Liver (tissue), 9 donors: ENCODE results near the gene SKAP1. TPM values are rescaled to one million over a fixed set of nuclear protein-coding genes. Genes with fewer than 3 reads are reported as not detected.

Source experiments
- DNase-seq: peaks from one replicate; pipeline ENCODE4 v3.0.0-alpha.2; 2017; ENCODE audit warnings: low spot score
- H3K27ac ChIP-seq, 2 donors: one replicate each; pipeline ENCODE4 v1.7.0; 2013; ENCODE audit warnings: inconsistent platforms in 2 of 2, low read length in 2 of 2, control low read depth in 1 of 2, low read depth in 1 of 2, mild to moderate bottlenecking in 1 of 2
- H3K27me3 ChIP-seq, 4 donors: one replicate each; pipeline versions ENCODE4 v1.6.1 to v1.7.0; 2013; ENCODE audit warnings: low read length in 3 of 4, inconsistent platforms in 1 of 4, mild to moderate bottlenecking in 1 of 4, moderate library complexity in 1 of 4; ENCODE audit not compliant: control insufficient read depth in 4 of 4, insufficient read depth in 4 of 4
- H3K36me3 ChIP-seq, 4 donors: one replicate each; pipeline versions ENCODE4 v1.6.1 to v1.7.0; 2013; ENCODE audit warnings: low read length in 3 of 4, mild to moderate bottlenecking in 3 of 4, low read depth in 1 of 4, moderate library complexity in 1 of 4; ENCODE audit not compliant: control insufficient read depth in 4 of 4, insufficient read depth in 3 of 4
- H3K4me1 ChIP-seq, 4 donors: one replicate each; pipeline versions ENCODE4 v1.6.1 to v1.7.0; 2013; ENCODE audit warnings: low read length in 3 of 4, mild to moderate bottlenecking in 3 of 4, moderate library complexity in 1 of 4; ENCODE audit not compliant: control insufficient read depth in 4 of 4, insufficient read depth in 4 of 4
- H3K4me3 ChIP-seq, 3 donors: one replicate each; pipeline versions ENCODE4 v1.6.1 to v1.7.0; 2013; ENCODE audit warnings: low read length in 3 of 3, control low read depth in 1 of 3, low read depth in 1 of 3, mild to moderate bottlenecking in 1 of 3
- H3K9ac ChIP-seq, 2 donors: one replicate each; pipeline ENCODE4 v1.7.0; 2013; ENCODE audit warnings: low read length in 2 of 2, mild to moderate bottlenecking in 2 of 2, moderate library complexity in 2 of 2, control low read depth in 1 of 2, low read depth in 1 of 2
- H3K9me3 ChIP-seq, 4 donors: one replicate each; pipeline versions ENCODE4 v1.6.1 to v1.7.0; 2013; ENCODE audit warnings: low read length in 3 of 4; ENCODE audit not compliant: control insufficient read depth in 4 of 4
- EGR1 ChIP-seq, 2 donors: IDR thresholded peaks; 2 replicates each; pipeline ENCODE4 v1.6.1; 2016 to 2018; ENCODE audit warnings: antibody characterized with exemption in 2 of 2, low read depth in 2 of 2
- FOXA1 ChIP-seq: IDR thresholded peaks from 2 replicates; pipeline ENCODE4 v1.6.1; 2016; ENCODE audit warnings: antibody characterized with exemption
- FOXA2 ChIP-seq: IDR thresholded peaks from 2 replicates; pipeline ENCODE4 v1.6.1; 2016; ENCODE audit warnings: antibody characterized with exemption
- GABPA ChIP-seq, 2 donors: IDR thresholded peaks in 1 of 2; conservative IDR thresholded peaks in 1 of 2; 2 replicates each; pipeline ENCODE4 v1.6.1; 2016; ENCODE audit warnings: antibody characterized with exemption in 2 of 2, mild to moderate bottlenecking in 1 of 2, moderate library complexity in 1 of 2
- HNF4A ChIP-seq, 2 donors: conservative IDR thresholded peaks; 2 replicates each; pipeline ENCODE4 v1.6.1; 2016; ENCODE audit warnings: antibody characterized with exemption in 2 of 2, mild to moderate bottlenecking in 2 of 2
- HNF4G ChIP-seq: IDR thresholded peaks from 2 replicates; pipeline ENCODE4 v1.6.1; 2016; ENCODE audit warnings: antibody characterized with exemption
- JUND ChIP-seq, 2 donors: IDR thresholded peaks; 2 replicates each; pipeline ENCODE4 v1.6.1; 2016; ENCODE audit warnings: antibody characterized with exemption in 2 of 2
- NR2F2 ChIP-seq: IDR thresholded peaks from 2 replicates; pipeline ENCODE4 v1.6.1; 2016; ENCODE audit warnings: antibody characterized with exemption
- RAD21 ChIP-seq, 2 donors: IDR thresholded peaks; 2 replicates each; pipeline ENCODE4 v1.6.1; 2016; ENCODE audit warnings: antibody characterized with exemption in 2 of 2, mild to moderate bottlenecking in 2 of 2
- RXRA ChIP-seq, 2 donors: IDR thresholded peaks; 2 replicates each; pipeline ENCODE4 v1.6.1; 2017 to 2018; ENCODE audit warnings: antibody characterized with exemption in 2 of 2, mild to moderate bottlenecking in 1 of 2
- SP1 ChIP-seq: IDR thresholded peaks from 2 replicates; pipeline ENCODE4 v1.6.1; 2018; ENCODE audit warnings: antibody characterized with exemption, mild to moderate bottlenecking
- TAF1 ChIP-seq: conservative IDR thresholded peaks from 2 replicates; pipeline ENCODE4 v1.6.1; 2016; ENCODE audit warnings: antibody characterized with exemption, mild to moderate bottlenecking
- YY1 ChIP-seq: IDR thresholded peaks from 2 replicates; pipeline ENCODE4 v1.6.1; 2016; ENCODE audit warnings: antibody characterized with exemption, mild to moderate bottlenecking
- WGBS: extraction: QIAGEN DNeasy Blood & Tissue Kit; methylation state at CpG from one replicate; pipeline ENCODE4 v1.1.7; 2013; 5-methylcytosine and 5-hydroxymethylcytosine counted together
- polyA plus RNA-seq, 2 donors: library from polyadenylated mRNA; stranded (reverse) in 1 of 2; unstranded in 1 of 2; fragments of 200-250 nt in 1 of 2; fragments of >200 nt in 1 of 2; fragmentation: Nextera tagmentation in 1 of 2; extraction: Ambion mirVana in 1 of 2; gene quantifications; one replicate each; pipeline versions ENCODE4 v1.2.1 to v1.2.3, GENCODE V29; 2013 to 2015
- total RNA-seq, 2 donors: library from RNA; depleted of rRNA; stranded (reverse); fragments of >200 nt; gene quantifications; one replicate each; pipeline ENCODE4 v1.2.3, GENCODE V29; 2014
- TF ChIP-seq, protein P1 (sequence below): IDR thresholded peaks from 2 replicates; pipeline ENCODE4 v1.6.1; 2016; ENCODE audit warnings: antibody characterized with exemption
- TF ChIP-seq, protein P2 (sequence below): IDR thresholded peaks from 2 replicates; pipeline ENCODE4 v1.6.1; 2016; ENCODE audit warnings: antibody characterized with exemption, mild to moderate bottlenecking
- TF ChIP-seq, protein P3 (sequence below): IDR thresholded peaks from 2 replicates; pipeline ENCODE4 v1.6.1; 2016; ENCODE audit warnings: antibody characterized with exemption
- TF ChIP-seq, protein P4 (sequence below): IDR thresholded peaks from 2 replicates; pipeline ENCODE4 v1.6.1; 2016; ENCODE audit warnings: antibody characterized with exemption
- donor health status: healthy.
- donor health status: healthy.
- donor health status: healthy.
- donor health status: healthy.
- donor health status: healthy.

SKAP1 gene
- total and polyA plus RNA-seq, 4 donors = 2.5 to 20.8 (median 11.3) TPM

DNA sequence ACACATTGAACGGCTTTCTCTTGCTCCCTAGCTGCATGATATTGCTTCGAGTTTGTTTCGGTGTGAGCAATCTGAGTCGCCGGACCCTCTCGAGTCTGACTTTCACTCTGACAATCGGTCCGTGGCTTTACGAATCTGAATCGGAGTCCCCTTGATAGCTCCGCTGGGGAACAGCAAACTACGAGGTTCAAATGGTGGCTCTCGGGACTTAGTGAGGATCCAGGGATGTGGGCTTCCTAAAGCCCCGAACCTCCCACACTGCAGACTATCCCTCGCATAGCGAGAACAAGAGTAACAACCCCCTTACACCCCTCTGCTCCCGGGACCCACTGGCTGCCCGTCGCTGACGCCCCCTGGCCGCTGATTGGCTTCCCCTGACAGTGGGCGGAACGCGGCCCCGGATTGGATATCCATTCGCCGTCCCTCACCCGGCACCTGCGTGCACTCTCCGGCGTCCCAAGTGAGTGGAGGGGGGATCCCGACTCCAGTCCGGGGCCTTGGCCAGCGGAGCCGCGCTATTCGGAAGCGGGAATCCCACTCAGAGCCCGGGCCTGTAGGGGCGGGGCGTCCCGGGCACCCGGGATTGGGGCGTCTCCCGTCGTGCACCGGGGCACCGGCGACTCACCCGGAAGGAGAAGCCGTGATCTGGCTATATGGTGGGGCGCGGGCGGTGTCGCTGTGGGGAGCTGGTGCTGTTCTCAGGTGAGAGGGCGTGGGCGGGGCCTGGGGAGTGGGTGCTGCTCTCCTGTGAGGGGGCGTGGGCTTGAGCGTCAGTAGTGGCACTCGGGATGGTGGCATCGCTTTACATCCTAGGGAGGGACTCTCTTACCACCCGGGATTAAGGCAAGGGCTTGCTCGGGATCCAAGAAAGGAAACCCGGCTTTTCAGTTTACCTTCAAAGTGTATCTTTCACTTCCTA, 322.6 kb downstream of the SKAP1 start, which contains the start of gene SNX11 (continued):
- TF ChIP-seq, protein P1, sequence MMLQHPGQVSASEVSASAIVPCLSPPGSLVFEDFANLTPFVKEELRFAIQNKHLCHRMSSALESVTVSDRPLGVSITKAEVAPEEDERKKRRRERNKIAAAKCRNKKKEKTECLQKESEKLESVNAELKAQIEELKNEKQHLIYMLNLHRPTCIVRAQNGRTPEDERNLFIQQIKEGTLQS = no peak
- no peak for TF ChIP-seq FOXA1
- TF ChIP-seq JUND (IDR thresholded peaks at IDR 0.05) = no peak
- peak; percentile 77 to 86 for TF ChIP-seq EGR1 (IDR thresholded peaks at IDR 0.05; ENCODE audit: low read depth in 2 of 2)
- no peak for TF ChIP-seq HNF4G
- peak; percentile 84 for TF ChIP-seq SP1
- TF ChIP-seq TAF1 = peak; percentile 93
- no peak for TF ChIP-seq NR2F2
- peak in 1 of 2 donors; percentile 90 for TF ChIP-seq GABPA (IDR thresholded peaks at IDR 0.05 in 1 of 2, conservative IDR thresholded peaks at IDR 0.05 in 1 of 2)
- no peak for TF ChIP-seq FOXA2
- TF ChIP-seq RXRA (IDR thresholded peaks at IDR 0.05) = peak in 1 of 2 donors; percentile 23

DNA sequence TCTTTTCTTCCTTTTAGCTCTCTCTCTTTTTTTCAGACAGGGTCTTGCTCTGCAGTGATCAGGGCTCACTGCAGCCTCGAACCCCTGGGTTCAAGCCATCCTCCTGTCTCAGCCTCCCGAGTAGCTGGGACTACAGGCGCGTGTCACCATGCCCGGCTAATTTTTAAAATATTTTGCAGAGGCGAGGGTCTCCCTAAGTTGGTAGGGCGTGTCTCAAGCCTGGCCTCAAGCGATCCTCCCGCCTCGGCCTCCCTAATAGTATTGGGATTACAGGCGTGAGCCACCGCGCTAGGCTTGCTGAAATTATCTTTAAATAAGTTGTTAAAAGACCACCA, 323.2 kb downstream of the SKAP1 start:
- H3K27me3 ChIP-seq = no peaks in the 10 kb centered on the region
- no peaks in the 10 kb centered on the region for H3K9me3 ChIP-seq
- no peaks in the 10 kb centered on the region for H3K36me3 ChIP-seq
- H3K9ac ChIP-seq = peak overlapping the region; percentile 85 to 91
- 45% methylated on average over 13 of the region's 13 CpGs for WGBS
- H3K4me3 ChIP-seq = peak overlapping the region; percentile 57 to 92 (median 90)
- peak overlapping the region; percentile 74 to 79 for H3K27ac ChIP-seq
- peaks cover 0 to 19% (median 12%) of the 10 kb centered on the region in 4 donors for H3K4me1 ChIP-seq
- TF ChIP-seq EGR1 (IDR thresholded peaks at IDR 0.05; ENCODE audit: low read depth in 2 of 2) = no peak
- TF ChIP-seq, protein P2, sequence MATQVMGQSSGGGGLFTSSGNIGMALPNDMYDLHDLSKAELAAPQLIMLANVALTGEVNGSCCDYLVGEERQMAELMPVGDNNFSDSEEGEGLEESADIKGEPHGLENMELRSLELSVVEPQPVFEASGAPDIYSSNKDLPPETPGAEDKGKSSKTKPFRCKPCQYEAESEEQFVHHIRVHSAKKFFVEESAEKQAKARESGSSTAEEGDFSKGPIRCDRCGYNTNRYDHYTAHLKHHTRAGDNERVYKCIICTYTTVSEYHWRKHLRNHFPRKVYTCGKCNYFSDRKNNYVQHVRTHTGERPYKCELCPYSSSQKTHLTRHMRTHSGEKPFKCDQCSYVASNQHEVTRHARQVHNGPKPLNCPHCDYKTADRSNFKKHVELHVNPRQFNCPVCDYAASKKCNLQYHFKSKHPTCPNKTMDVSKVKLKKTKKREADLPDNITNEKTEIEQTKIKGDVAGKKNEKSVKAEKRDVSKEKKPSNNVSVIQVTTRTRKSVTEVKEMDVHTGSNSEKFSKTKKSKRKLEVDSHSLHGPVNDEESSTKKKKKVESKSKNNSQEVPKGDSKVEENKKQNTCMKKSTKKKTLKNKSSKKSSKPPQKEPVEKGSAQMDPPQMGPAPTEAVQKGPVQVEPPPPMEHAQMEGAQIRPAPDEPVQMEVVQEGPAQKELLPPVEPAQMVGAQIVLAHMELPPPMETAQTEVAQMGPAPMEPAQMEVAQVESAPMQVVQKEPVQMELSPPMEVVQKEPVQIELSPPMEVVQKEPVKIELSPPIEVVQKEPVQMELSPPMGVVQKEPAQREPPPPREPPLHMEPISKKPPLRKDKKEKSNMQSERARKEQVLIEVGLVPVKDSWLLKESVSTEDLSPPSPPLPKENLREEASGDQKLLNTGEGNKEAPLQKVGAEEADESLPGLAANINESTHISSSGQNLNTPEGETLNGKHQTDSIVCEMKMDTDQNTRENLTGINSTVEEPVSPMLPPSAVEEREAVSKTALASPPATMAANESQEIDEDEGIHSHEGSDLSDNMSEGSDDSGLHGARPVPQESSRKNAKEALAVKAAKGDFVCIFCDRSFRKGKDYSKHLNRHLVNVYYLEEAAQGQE = no peak
- no peak for TF ChIP-seq HNF4G
- TF ChIP-seq, protein P3, sequence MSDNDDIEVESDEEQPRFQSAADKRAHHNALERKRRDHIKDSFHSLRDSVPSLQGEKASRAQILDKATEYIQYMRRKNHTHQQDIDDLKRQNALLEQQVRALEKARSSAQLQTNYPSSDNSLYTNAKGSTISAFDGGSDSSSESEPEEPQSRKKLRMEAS = no peak
- TF ChIP-seq, protein P1 = no peak
- no peak for TF ChIP-seq GABPA (IDR thresholded peaks at IDR 0.05 in 1 of 2, conservative IDR thresholded peaks at IDR 0.05 in 1 of 2)
- no peak for TF ChIP-seq RAD21 (IDR thresholded peaks at IDR 0.05)
- TF ChIP-seq FOXA2 = no peak
- no peak for TF ChIP-seq HNF4A (conservative IDR thresholded peaks at IDR 0.05)
- TF ChIP-seq SP1 = no peak
- TF ChIP-seq YY1 = no peak
- TF ChIP-seq FOXA1 = no peak
- no peak for TF ChIP-seq NR2F2
- DNase-seq = no peak

DNA sequence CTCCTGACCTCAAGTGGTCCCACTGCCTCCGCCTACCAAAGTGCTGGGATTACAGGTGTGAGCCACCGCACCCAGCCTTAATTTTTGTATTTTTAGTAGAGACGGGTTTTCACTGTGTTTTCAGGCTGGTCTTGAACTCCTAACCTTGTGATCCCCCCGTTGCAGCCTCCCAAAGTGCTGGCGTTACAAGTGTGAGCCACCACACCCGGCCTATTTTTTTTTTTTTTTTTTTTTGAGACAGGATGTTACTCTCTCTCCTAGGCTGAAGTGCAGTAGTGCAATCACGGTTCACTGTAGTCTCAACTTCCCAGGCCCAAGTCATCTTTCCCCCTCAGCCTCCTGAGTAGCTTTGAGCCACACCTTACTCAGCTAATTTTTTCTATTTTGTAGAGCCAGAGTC, 325.6 kb downstream of the SKAP1 start:
- DNase-seq = no peak

More for the DNA sequence above, 325.6 kb downstream of the SKAP1 start:
- H3K9ac ChIP-seq = no peak overlapping the region
- H3K27me3 ChIP-seq = no peaks in the 10 kb centered on the region
- H3K9me3 ChIP-seq = no peaks in the 10 kb centered on the region
- H3K27ac ChIP-seq = no peak overlapping the region
- WGBS = 89% methylated on average over 7 of the region's 7 CpGs
- H3K36me3 ChIP-seq = no peaks in the 10 kb centered on the region
- H3K4me1 ChIP-seq = peaks cover 1 to 31% (median 21%) of the 10 kb centered on the region in 4 donors
- no peak for TF ChIP-seq JUND (IDR thresholded peaks at IDR 0.05)
- TF ChIP-seq SP1 = no peak
- no peak for TF ChIP-seq NR2F2
- TF ChIP-seq HNF4A (conservative IDR thresholded peaks at IDR 0.05) = no peak
- TF ChIP-seq, protein P2 = no peak
- TF ChIP-seq RXRA (IDR thresholded peaks at IDR 0.05) = no peak
- no peak for TF ChIP-seq GABPA (IDR thresholded peaks at IDR 0.05 in 1 of 2, conservative IDR thresholded peaks at IDR 0.05 in 1 of 2)
- TF ChIP-seq, protein P3 = no peak
- TF ChIP-seq, protein P4, sequence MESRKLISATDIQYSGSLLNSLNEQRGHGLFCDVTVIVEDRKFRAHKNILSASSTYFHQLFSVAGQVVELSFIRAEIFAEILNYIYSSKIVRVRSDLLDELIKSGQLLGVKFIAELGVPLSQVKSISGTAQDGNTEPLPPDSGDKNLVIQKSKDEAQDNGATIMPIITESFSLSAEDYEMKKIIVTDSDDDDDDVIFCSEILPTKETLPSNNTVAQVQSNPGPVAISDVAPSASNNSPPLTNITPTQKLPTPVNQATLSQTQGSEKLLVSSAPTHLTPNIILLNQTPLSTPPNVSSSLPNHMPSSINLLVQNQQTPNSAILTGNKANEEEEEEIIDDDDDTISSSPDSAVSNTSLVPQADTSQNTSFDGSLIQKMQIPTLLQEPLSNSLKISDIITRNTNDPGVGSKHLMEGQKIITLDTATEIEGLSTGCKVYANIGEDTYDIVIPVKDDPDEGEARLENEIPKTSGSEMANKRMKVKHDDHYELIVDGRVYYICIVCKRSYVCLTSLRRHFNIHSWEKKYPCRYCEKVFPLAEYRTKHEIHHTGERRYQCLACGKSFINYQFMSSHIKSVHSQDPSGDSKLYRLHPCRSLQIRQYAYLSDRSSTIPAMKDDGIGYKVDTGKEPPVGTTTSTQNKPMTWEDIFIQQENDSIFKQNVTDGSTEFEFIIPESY = no peak
- TF ChIP-seq RAD21 (IDR thresholded peaks at IDR 0.05) = no peak
- H3K4me3 ChIP-seq = no peak overlapping the region
